Thyroid gland (tissue), 4 donors: Measurements from ENCODE around the gene PDE5A.

Experiments
- CTCF ChIP-seq, 6 experiments: fragments of 200-600 bp in 3 of 6; fragments of 450-650 bp in 3 of 6; sonication (generic) in 3 of 6; IDR thresholded peaks; one replicate each; pipeline ENCODE4 v1.5.1; 2016 to 2019; ENCODE audit warnings: antibody characterized with exemption in 6 of 6, mild to moderate bottlenecking in 2 of 6, inconsistent platforms in 1 of 6, moderate library complexity in 1 of 6
- POLR2A ChIP-seq, 2 donors: fragments of 450-650 bp; IDR thresholded peaks; one replicate each; pipeline ENCODE4 v1.6.1; 2017; ENCODE audit warnings: antibody characterized with exemption in 2 of 2, mild to moderate bottlenecking in 2 of 2, moderate library complexity in 1 of 2

GRCh38 chr4:119490335-119490734 is 138.3 kb downstream of the PDE5A start:
- TF ChIP-seq CTCF (IDR thresholded peaks at IDR 0.05): peak in 1 of 6 experiments; percentile 6
- no peak for TF ChIP-seq POLR2A (IDR thresholded peaks at IDR 0.05)
